GM12891 (cell line): ENCODE results near the gene SLC12A9.
"Not testable (repeated sequence)": the region's sequence is repeated elsewhere in the genome, so short reads cannot be mapped to it uniquely, and the experiment has no call there.

Source experiments
- PAX5 ChIP-seq: IDR thresholded peaks from 2 replicates; pipeline ENCODE4 v1.6.1; 2011; ENCODE audit warnings: low read length, moderate library complexity, mild to moderate bottlenecking; ENCODE audit not compliant: insufficient read depth, severe bottlenecking
- POLR2A ChIP-seq: IDR thresholded peaks from 2 replicates; pipeline ENCODE4 v1.6.1; 2011; ENCODE audit warnings: low read depth, low read length, control low read depth
- POLR2AphosphoS5 ChIP-seq: IDR thresholded peaks from 2 replicates; pipeline ENCODE4 v1.6.1; 2011; ENCODE audit warnings: low read depth, low read length, control low read depth
- POU2F2 ChIP-seq: IDR thresholded peaks from 2 replicates; pipeline ENCODE4 v1.6.1; 2011; ENCODE audit warnings: low read depth, mild to moderate bottlenecking, control low read depth, low read length, moderate library complexity
- SPI1 ChIP-seq: IDR thresholded peaks from 2 replicates; pipeline ENCODE4 v1.6.1; 2011; ENCODE audit warnings: low read depth, low read length, control low read depth
- TAF1 ChIP-seq: IDR thresholded peaks from 2 replicates; pipeline ENCODE4 v1.6.1; 2011; ENCODE audit warnings: low read depth, low read length, control low read depth

DNA sequence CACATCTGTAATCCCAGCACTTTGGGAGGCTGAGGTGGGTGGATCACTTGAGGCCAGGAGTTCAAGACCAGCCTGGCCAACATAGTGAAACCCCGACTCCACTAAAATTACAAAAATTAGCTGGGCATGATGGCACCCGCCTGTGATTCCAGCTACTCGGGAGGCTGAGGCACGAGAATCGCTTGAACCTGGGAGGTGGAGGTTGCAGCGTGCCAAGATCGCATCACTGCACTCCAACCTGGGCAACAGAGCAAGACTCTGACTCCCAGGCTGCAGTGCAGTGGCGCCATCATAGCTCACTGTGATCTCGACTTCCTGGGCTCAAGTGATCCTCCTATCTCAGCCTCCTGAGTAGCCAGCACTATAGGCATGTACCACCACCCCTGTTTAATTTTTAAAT is 2.4 kb downstream of the SLC12A9 start:
- TF ChIP-seq TAF1, POLR2AphosphoS5, SPI1, POLR2A, PAX5, POU2F2: not testable (repeated sequence)
